ENCODE results near the gene PRR5L.

The PRR5L gene

DNA sequence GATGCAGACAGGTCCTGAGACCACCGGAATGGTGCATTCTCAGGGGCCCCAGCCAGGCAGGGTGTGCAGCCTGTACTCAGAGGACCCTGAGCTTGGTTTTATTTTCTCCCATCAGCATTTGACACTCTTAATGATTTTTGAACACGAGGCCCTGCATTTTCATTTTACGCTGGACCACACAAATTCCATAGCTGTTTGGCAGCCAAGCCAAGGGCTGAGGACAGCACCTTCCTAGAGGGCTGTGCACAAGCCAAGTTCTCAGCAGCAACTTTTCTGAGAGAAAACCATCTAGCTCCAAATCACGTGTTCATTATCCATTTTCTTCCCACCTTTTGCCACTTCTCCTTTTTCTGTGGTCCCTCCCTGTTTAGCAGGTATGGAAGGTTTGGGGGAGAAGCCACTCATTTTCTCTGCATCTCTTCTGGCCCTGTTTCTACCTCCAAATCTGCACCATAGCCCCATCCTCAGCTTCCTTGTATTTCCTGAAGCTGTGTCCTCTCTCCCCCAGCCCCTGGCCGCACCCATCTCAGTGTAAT lies 153.5 kb downstream of the PRR5L start (continued):
- no peak for TF ChIP-seq ZBTB26 (tag by site-specific recombination; optimal IDR thresholded peaks at IDR 0.05)
- TF ChIP-seq GLIS1 (tag by site-specific recombination; IDR thresholded peaks at IDR 0.05): no peak

- no peaks in the 10 kb centered on the region for H3K9me3 ChIP-seq (ENCODE audit: control insufficient read depth, insufficient read depth, low read depth, low read length)
- no peak for TF ChIP-seq PATZ1 (tag by site-specific recombination; IDR thresholded peaks at IDR 0.05)
- no peak for TF ChIP-seq ZSCAN30 (tag by site-specific recombination; IDR thresholded peaks at IDR 0.05)
- TF ChIP-seq EGR2 (tag by site-specific recombination; IDR thresholded peaks at IDR 0.05; ENCODE audit: low read depth): no peak
- TF ChIP-seq, protein P1, sequence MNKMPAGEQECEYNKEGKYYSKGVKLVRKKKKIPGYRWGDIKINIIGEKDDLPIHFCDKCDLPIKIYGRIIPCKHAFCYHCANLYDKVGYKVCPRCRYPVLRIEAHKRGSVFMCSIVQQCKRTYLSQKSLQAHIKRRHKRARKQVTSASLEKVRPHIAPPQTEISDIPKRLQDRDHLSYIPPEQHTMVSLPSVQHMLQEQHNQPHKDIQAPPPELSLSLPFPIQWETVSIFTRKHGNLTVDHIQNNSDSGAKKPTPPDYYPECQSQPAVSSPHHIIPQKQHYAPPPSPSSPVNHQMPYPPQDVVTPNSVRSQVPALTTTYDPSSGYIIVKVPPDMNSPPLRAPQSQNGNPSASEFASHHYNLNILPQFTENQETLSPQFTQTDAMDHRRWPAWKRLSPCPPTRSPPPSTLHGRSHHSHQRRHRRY (tag by site-specific recombination; IDR thresholded peaks at IDR 0.05): no peak
- no peak for TF ChIP-seq ZNF701 (tag by site-specific recombination; IDR thresholded peaks at IDR 0.05)
- TF ChIP-seq ZNF664 (tag by site-specific recombination; IDR thresholded peaks at IDR 0.05): no peak
- no peak for TF ChIP-seq ZNF174 (tag by site-specific recombination; IDR thresholded peaks at IDR 0.05)
- no peak for TF ChIP-seq TSHZ1 (tag by site-specific recombination; IDR thresholded peaks at IDR 0.05; ENCODE audit: borderline replicate concordance)
- no peak for TF ChIP-seq OSR2 (tag by site-specific recombination; IDR thresholded peaks at IDR 0.05)
- no peak for TF ChIP-seq GLI2 (tag by site-specific recombination; IDR thresholded peaks at IDR 0.05; ENCODE audit: borderline replicate concordance, low read depth)
- no peak overlapping the region for H3K27ac ChIP-seq (ENCODE audit: extremely low read depth, low read depth, low read length)
- ChIA-PET POLR2A (interaction anchor here (0.9 kb wide), 2 partner anchors 48 to 75 kb away, joined by 3 read pairs; no protein-coding TSS in a partner anchor), CTCF (interaction anchor here (0.6 to 1.0 kb wide), 3 partner anchors 21 to 300 kb away, joined by 3 read pairs; no protein-coding TSS in a partner anchor)
- no peaks in the 10 kb centered on the region for H3K36me3 ChIP-seq (ENCODE audit: control insufficient read depth in 2 of 2, insufficient read depth in 1 of 2, low read length in 2 of 2)
- H3K4me1 ChIP-seq (ENCODE audit: control insufficient read depth, insufficient read depth, low read length): no peaks in the 10 kb centered on the region
- H3K4me3 ChIP-seq (ENCODE audit: low read depth, low read length): no peak overlapping the region
Observed at GRCh38 chr11:36450110-36450572, 154.1 kb downstream of the PRR5L start.

- POLR2A ChIA-PET: no interaction called here
- CTCF ChIA-PET: interaction anchor here (1.0 kb wide), 1 partner anchor 42 kb away, joined by 3 read pairs; no protein-coding TSS in a partner anchor
- no peak for TF ChIP-seq TCF7L2 (IDR thresholded peaks at IDR 0.05; ENCODE audit: borderline replicate concordance, low read depth, low read length)
- TF ChIP-seq ZNF701 (tag by site-specific recombination; IDR thresholded peaks at IDR 0.05): no peak
- no peak for TF ChIP-seq ZNF626 (tag by site-specific recombination; IDR thresholded peaks at IDR 0.05)
- no peak for TF ChIP-seq ZFHX2 (tag by site-specific recombination; conservative IDR thresholded peaks at IDR 0.05)
- no peak for TF ChIP-seq ZNF354C (tag by site-specific recombination; IDR thresholded peaks at IDR 0.05; ENCODE audit: borderline replicate concordance, low read depth)
- no peak for TF ChIP-seq ZNF138 (tag by site-specific recombination; IDR thresholded peaks at IDR 0.05; ENCODE audit: borderline replicate concordance)
- no peak for TF ChIP-seq ZNF426 (tag by site-specific recombination; IDR thresholded peaks at IDR 0.05)
- TF ChIP-seq, protein P2, sequence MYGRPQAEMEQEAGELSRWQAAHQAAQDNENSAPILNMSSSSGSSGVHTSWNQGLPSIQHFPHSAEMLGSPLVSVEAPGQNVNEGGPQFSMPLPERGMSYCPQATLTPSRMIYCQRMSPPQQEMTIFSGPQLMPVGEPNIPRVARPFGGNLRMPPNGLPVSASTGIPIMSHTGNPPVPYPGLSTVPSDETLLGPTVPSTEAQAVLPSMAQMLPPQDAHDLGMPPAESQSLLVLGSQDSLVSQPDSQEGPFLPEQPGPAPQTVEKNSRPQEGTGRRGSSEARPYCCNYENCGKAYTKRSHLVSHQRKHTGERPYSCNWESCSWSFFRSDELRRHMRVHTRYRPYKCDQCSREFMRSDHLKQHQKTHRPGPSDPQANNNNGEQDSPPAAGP (tag by site-specific recombination; IDR thresholded peaks at IDR 0.05): no peak
- TF ChIP-seq RBAK (tag by site-specific recombination; IDR thresholded peaks at IDR 0.05): no peak
- Histone ChIP-seq H3K27ac (ENCODE audit: extremely low read depth, low read depth, low read length) (no peak overlapping the region), H3K4me3 (ENCODE audit: low read depth, low read length) (no peak overlapping the region), H3K4me1 (ENCODE audit: control insufficient read depth, insufficient read depth, low read length) (peaks cover 5% of the 10 kb centered on the region; the same call in 1 of the 2 replicates), H3K36me3 (ENCODE audit: control insufficient read depth in 2 of 2, insufficient read depth in 1 of 2, low read length in 2 of 2) (no peaks in the 10 kb centered on the region), H3K9me3 (ENCODE audit: control insufficient read depth, insufficient read depth, low read depth, low read length) (no peaks in the 10 kb centered on the region)
Observed at GRCh38 chr11:36451045-36451444, 155.0 kb downstream of the PRR5L start.

All from HEK293 (cell line).